Activated CD4-positive, CD25-positive, alpha-beta regulatory T cell (primary cell): ENCODE data around the gene HFE.
"Not testable (repeated sequence)": the region's sequence is repeated elsewhere in the genome, so short reads cannot be mapped to it uniquely, and the experiment has no call there.

Experiments
- DNase-seq, 4 experiments: peaks; one replicate each; lab custom pipeline; 2025; lab: John Stamatoyannopoulos, UW

The HFE gene

GRCh38 chr6:26109772-26110171 lies 22.5 kb downstream of the HFE start:
- no peak for DNase-seq

- DNase-seq, result no peak
Observed at GRCh38 chr6:26113570-26113969, 26.3 kb downstream of the HFE start.

- DNase-seq, result no peak
Observed at GRCh38 chr6:26115226-26115625, 28.0 kb downstream of the HFE start.

GRCh38 chr6:26116267-26116666 lies 29.0 kb downstream of the HFE start:
- no peak for DNase-seq

- DNase-seq, result no peak
Observed at GRCh38 chr6:26118999-26119398, 31.8 kb downstream of the HFE start.

- DNase-seq, result not testable (repeated sequence)
Observed at GRCh38 chr6:26120115-26120514, 32.9 kb downstream of the HFE start.

- no peak for DNase-seq
Observed at GRCh38 chr6:26120807-26121140, 33.5 kb downstream of the HFE start.

- DNase-seq, result no peak
Observed at GRCh38 chr6:26121141-26122004, 34.1 kb downstream of the HFE start.

- DNase-seq, result no peak
Observed at GRCh38 chr6:26122005-26122388, 34.8 kb downstream of the HFE start.

- no peak for DNase-seq
Observed at GRCh38 chr6:26122402-26122792, 35.2 kb downstream of the HFE start.

- peak; percentile 81 to 89 (median 84) for DNase-seq
Observed at GRCh38 chr6:26122793-26123674, 35.8 kb downstream of the HFE start.

- peak; percentile 46 to 74 (median 56) for DNase-seq
Observed at GRCh38 chr6:26123675-26123946, 36.4 kb downstream of the HFE start.

- DNase-seq, result peak; percentile 35 to 74 (median 46)
Observed at GRCh38 chr6:26123947-26124780, 36.9 kb downstream of the HFE start.

GRCh38 chr6:26124781-26125685 lies 37.8 kb downstream of the HFE start:
- DNase-seq, result no peak

- DNase-seq, result no peak
Observed at GRCh38 chr6:26126394-26127235, 39.4 kb downstream of the HFE start.

- DNase-seq, result no peak
Observed at GRCh38 chr6:26128013-26128771, 41.0 kb downstream of the HFE start.

- no peak for DNase-seq
Observed at GRCh38 chr6:26129656-26130055, 42.4 kb downstream of the HFE start.

GRCh38 chr6:26130581-26131249 lies 43.5 kb downstream of the HFE start:
- DNase-seq, result no peak

GRCh38 chr6:26131618-26132017 lies 44.4 kb downstream of the HFE start:
- DNase-seq, result no peak
